HFF-Myc (cell line): ENCODE measurements around the gene CLDN19.

Experiments
- DNase-seq: peaks from one replicate; pipeline ENCODE4 v3.0.0-alpha.2; 2011; ENCODE audit warnings: low read depth; ENCODE audit errors: extremely low read depth
- H3K4me3 ChIP-seq: replicated peaks from 2 replicates; pipeline ENCODE4 v1.5.1; 2011; ENCODE audit warnings: low read depth, mild to moderate bottlenecking, control low read depth, low read length
- TF ChIP-seq, protein P1 (sequence below): IDR thresholded peaks from 2 replicates; pipeline ENCODE4 v1.5.1; 2012; ENCODE audit warnings: mild to moderate bottlenecking, low read depth, low read length, control low read depth; ENCODE audit errors: missing control alignments

CLDN19 gene

DNA sequence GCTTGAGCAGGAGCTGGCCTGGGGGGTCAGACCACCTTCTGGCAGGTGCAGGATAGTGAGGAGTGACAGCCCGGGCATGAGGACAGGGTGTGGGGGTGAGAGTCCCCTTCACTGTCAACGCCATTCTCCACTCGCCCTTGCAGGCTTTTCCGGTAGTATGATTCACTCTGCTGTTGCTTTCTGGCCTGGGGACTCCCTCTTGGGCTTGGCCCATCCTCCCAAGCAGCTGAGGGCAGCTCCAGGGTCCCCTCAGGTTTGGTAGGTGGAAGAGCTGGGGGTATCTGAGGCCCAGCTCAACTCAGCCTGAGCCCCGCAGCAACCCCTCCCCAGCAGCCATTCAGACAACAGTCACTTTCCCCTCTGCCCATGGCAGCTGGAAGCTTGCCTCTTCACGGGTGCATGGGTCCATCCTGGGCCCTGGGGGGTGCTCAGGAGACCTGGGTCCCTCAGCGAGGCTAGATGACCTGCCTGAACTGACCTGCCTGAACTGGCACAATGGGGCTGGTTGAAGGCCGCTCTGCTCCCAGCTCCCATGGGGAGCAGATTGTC, 1.3 kb downstream of the CLDN19 start:
- H3K4me3 ChIP-seq = no peak overlapping the region
- DNase-seq = no peak
- TF ChIP-seq, protein P1, sequence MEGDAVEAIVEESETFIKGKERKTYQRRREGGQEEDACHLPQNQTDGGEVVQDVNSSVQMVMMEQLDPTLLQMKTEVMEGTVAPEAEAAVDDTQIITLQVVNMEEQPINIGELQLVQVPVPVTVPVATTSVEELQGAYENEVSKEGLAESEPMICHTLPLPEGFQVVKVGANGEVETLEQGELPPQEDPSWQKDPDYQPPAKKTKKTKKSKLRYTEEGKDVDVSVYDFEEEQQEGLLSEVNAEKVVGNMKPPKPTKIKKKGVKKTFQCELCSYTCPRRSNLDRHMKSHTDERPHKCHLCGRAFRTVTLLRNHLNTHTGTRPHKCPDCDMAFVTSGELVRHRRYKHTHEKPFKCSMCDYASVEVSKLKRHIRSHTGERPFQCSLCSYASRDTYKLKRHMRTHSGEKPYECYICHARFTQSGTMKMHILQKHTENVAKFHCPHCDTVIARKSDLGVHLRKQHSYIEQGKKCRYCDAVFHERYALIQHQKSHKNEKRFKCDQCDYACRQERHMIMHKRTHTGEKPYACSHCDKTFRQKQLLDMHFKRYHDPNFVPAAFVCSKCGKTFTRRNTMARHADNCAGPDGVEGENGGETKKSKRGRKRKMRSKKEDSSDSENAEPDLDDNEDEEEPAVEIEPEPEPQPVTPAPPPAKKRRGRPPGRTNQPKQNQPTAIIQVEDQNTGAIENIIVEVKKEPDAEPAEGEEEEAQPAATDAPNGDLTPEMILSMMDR = no peak

DNA sequence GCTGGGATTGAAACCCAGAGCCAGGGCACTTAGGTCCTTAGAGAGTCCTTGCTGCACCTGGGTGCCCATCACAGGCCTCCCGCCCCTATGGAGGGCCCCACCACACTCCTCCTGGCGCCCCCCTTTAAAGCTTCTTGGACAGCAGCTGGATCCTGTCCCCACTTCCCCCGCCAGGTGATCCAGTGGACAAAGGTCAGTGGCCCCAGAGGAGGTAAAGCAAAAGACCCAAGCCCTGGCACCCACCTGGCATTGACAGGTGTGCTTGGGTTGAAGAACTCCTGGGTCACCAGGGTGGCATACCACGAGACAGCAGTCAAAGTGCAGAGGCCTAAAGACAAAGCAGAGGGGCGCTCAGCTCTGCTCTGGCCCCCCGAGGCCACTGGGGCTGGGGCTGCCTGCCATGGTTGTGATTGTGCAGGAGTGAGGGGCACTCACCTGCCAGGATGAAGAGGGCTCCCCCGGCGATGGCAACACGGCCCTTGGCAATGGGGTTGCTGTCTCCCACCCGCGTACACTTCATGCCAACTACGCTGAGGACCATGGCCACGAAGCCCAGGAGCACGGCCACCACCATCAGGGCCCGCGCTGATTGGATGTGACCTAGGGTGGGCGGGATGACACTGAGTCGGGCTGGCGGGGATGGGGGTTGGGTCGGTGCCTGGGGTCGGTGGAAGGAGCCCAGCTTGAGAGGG, 1.9 kb downstream of the CLDN19 start:
- no peak for DNase-seq
- H3K4me3 ChIP-seq = no peak overlapping the region

DNA sequence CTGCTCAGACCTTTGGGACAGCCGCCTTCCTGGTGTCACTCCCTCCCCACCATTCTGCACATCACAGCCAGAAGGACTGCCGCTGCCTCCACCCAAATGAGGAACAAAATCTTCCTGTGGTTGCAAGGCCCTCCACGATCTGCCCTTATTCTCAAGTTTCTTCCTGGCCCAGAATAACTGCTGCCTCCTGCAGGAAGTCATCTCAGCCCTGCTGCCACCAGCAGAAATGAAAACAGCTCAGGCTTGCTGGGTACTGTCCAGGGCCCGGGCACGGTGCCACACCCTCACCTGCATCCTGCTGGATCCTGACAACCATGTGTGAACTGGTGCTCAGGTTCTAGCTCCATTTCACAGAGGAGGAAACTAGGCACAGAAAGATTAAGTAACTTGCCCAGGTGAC, 2.8 kb downstream of the CLDN19 start:
- DNase-seq = no peak
- TF ChIP-seq, protein P1 = no peak
- H3K4me3 ChIP-seq = no peak overlapping the region

More for the DNA sequence above, 1.9 kb downstream of the CLDN19 start:
- TF ChIP-seq, protein P1 = no peak

DNA sequence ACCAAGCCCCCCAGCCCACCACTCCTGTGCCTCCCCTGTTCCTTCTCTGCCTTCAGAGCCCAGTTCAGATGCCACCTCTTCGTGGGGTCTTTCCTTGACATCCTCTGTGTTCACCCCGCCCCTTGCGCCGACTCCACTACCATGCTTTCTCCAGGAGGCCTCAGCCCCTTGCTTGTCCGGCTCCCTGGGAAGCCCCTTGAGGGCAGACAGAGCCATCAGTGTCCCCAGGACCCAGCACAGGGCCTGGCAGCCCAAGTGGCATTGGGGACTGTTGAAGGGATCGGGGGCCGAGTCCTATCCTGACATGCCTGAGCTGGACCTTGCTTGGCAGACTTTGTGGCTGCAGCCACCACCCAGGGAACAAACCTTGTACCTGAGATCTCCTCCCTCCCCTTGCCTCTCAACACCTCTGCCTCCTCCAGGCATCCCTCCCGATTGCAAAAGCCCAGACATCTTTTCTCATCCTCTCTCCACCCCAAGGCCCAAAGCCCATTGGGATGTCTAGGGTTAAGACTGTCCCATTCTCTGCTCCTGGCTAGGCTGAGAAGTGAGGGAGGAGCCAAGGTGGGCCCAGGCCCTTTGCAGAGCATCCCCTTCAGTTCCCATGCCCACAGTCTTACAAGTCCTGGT, 3.4 kb downstream of the CLDN19 start:
- no peak for DNase-seq
- no peak overlapping the region for H3K4me3 ChIP-seq
- TF ChIP-seq, protein P1 = no peak

DNA sequence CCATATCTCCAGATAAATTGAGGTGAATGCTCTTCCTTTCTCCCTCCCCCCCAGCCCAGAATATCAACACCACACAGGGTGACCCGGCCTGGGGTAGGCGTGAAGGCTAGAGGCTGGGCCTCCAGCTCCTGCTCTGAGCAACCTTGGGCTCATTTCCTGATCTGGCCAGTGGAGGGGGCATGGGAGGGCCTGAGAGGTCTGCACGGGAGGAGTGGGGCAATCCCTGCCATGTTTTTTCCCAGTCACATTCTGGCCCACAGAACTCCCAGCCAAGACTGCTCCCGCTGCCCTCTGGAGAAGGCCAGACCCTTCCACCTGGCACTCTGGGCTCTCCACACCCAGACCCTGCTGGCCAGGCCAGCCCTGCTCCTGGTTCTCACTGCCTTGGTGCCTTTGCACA, 3.9 kb downstream of the CLDN19 start:
- TF ChIP-seq, protein P1 = peak; percentile 29
- no peak for DNase-seq
- H3K4me3 ChIP-seq = no peak overlapping the region

DNA sequence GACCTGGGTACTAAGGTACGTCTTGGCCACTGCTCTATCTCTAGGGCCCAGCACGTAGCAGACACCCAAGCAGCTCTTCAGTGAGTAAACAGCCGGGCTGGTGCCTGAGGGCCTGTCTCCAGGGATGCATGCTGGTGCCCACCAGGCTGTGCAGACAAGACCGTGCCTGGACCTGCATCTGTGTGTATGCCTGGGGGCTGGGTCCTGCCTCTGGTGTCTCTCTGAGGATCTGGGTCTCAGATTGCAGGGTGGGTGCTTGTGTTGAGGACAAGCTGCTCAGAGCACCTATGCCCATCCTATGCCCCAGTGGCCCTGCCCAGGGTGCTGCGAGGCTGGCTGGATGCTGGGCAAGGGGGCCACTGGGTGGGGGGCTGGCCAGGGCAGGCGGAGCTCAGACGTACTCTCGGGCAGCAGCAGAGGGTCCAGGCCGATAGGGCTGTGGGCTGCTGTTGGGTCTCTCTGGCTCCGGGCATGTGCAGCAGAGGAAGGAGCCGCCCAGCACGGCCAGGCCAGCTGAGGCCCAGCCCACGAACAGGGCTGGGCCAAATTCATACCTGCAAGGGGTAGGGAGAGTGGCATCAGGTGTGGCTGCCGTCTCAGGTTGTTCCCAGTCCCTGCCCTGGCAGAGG, 4.4 kb downstream of the CLDN19 start:
- TF ChIP-seq, protein P1 = no peak
- DNase-seq = no peak
- no peak overlapping the region for H3K4me3 ChIP-seq
